RWPE1 (cell line): Measurements from ENCODE around the gene COPZ2.

ENCODE experiments used
- CTCF ChIA-PET: fragments of 350-600 bp; sonication (Branson Sonifier 250); formaldehyde crosslinking; extraction: SDS; loops from one replicate; lab custom pipeline; 2021; lab: Yijun Ruan, JAX
- POLR2A ChIA-PET: fragments of 400-600 bp; formaldehyde crosslinking; extraction: SDS; loops from one replicate; lab custom pipeline; 2020; ENCODE audit warnings: antibody characterized with exemption; ENCODE audit not compliant: low non-redundant PET; lab: Yijun Ruan, JAX
- DNase-seq: peaks from one replicate; pipeline ENCODE4 v3.0.0; 2012; ENCODE audit warnings: low spot score
- H3K27ac ChIP-seq: fragments of 450-650 bp; 2 replicates; pipeline ENCODE4 v1.5.1; 2017
- TF ChIP-seq, protein P1 (sequence below): fragments of 450-650 bp; conservative IDR thresholded peaks from 2 replicates; pipeline ENCODE4 v1.5.1; 2017; ENCODE audit warnings: low read depth, mild to moderate bottlenecking

COPZ2 gene

DNA sequence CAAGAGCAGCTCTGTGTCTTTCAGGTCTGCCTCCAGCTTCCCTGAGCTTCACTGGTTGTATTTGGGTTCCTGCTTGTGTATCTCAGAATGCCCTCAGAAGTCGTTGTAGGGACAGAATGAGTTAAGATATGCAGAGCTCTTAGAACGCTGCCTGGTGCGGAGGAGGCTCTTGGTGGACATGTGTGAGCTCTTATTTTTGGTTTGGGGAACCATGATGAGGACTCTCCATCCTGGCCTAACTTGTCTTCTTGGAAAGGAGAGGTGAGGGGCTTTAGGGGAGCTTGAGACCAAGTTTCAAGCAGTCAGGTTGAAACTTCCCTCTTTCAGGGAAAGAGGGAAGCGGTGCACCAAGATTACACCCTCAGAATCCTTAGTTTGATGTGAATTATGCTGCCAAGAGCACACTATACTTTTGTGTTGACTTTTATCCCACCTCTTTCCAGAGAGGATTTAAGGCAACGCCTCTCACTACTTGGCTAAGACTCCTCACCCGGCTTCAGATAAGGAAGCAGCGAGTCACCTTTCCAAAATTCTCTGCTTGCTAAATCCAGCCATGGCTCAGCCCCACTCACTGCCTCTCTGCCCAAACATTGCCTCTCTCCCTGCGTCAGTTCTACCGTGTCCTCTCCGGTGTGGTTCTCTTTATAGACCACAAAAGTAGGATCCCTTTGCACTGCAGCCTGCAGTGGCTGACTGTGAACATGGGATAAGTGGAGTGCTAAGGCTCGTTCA, 53.9 kb downstream of the COPZ2 start:
- peak overlapping the region; percentile 23 for H3K27ac ChIP-seq
- DNase-seq = no peak
- TF ChIP-seq, protein P1, sequence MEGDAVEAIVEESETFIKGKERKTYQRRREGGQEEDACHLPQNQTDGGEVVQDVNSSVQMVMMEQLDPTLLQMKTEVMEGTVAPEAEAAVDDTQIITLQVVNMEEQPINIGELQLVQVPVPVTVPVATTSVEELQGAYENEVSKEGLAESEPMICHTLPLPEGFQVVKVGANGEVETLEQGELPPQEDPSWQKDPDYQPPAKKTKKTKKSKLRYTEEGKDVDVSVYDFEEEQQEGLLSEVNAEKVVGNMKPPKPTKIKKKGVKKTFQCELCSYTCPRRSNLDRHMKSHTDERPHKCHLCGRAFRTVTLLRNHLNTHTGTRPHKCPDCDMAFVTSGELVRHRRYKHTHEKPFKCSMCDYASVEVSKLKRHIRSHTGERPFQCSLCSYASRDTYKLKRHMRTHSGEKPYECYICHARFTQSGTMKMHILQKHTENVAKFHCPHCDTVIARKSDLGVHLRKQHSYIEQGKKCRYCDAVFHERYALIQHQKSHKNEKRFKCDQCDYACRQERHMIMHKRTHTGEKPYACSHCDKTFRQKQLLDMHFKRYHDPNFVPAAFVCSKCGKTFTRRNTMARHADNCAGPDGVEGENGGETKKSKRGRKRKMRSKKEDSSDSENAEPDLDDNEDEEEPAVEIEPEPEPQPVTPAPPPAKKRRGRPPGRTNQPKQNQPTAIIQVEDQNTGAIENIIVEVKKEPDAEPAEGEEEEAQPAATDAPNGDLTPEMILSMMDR = no peak
- CTCF ChIA-PET = interaction anchor here (0.5 kb wide), 1 partner anchor 1805 kb away, joined by 3 read pairs; the partner anchor contains the start of gene KAT7
- POLR2A ChIA-PET = no interaction called here

DNA sequence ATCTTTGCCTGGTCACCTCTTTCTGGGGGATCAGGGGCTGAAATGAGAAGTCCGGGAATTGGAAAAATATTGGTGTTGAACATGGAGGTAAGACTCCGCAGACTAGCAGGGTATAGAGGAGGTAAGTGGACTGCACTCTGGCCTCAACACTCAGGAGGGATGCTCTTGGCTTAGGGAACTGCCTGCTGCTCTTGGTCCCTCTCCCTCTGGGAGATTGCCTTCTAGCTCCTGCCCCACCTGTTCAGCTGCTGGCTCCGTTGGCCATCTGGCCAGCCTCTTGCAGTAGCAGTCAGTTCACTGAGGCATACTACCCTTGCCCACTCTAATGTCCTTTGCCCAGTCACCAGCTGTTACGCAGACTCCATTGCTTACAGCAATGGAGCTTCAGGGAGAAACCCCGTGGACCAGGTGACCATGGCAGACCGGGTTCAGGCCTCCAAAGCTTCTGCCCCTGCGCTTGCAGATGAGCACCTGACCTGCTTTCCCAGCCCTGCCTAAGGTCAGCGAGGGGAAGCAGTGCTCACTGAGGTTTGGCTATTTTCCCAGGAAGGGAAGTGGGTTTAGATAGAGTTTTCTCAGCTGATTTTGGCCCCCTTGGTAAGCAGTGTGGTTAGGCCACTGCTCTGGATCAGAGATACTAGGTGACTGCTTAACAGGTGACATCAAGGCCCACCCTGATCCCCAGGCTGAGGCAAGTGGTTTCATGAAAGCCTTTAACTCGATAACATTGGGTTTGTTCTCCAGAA, 54.8 kb downstream of the COPZ2 start:
- TF ChIP-seq, protein P1 = no peak
- peak overlapping the region; percentile 11 for H3K27ac ChIP-seq
- no peak for DNase-seq
- CTCF ChIA-PET = interaction anchor here (0.5 to 0.7 kb wide), 2 partner anchors 20 to 1805 kb away, joined by 3 read pairs; partner anchors contain the start of gene KAT7
- POLR2A ChIA-PET = no interaction called here

DNA sequence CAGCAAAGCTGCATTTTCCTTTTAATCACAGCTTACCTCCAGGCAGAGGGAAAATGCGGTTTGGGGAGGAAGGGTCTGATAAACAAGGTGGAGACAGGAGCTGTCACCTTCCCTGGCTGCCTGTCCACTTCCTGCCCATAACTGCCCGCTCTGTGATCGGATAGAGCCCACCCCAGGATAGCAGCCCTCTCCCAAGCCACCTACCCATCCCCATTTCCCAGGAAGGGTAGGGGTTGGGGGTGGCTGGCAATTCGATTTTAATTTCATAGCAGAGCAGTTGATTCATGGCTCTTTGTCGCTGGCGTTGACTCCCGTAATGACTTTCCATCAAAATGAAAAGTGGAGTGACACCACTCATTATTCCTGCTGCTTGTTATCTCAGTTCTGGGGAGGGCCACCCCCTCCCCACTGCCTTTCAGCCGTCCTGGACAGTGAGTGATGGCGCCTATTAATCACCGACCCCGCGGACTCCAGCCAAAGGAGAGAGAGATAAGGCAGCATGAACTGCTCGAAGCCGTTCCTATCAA, 55.4 kb downstream of the COPZ2 start:
- ChIA-PET CTCF (interaction anchor here (0.7 to 1.0 kb wide), 3 partner anchors 20 to 98 kb away, joined by 3 read pairs; no protein-coding TSS in a partner anchor), POLR2A (no interaction called here)
- TF ChIP-seq, protein P1 = no peak
- peak overlapping the region; percentile 2; the same call in 1 of the 2 replicates for H3K27ac ChIP-seq
- DNase-seq = no peak

DNA sequence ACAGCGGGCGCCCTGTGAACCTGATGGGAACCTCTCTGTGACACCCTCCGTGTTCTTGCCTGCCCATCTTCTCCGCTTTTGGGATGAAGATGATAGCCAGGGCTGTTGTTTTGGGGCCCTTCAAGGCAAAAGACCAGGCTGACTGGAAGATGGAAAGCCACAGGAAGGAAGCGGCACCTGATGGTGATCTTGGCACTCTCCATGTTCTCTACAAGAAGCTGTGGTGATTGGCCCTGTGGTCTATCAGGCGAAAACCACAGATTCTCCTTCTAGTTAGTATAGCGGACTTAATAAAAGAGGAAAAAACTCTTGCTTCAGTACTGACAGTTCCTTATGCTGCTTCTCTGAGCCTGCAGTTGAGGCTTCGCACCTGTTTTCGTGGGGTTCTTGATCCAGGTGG, 56.1 kb downstream of the COPZ2 start:
- DNase-seq = no peak
- CTCF ChIA-PET = interaction anchor here (0.8 to 1.0 kb wide), 2 partner anchors 34 to 99 kb away, joined by 3 read pairs; no protein-coding TSS in a partner anchor
- no peak overlapping the region for H3K27ac ChIP-seq
- POLR2A ChIA-PET = no interaction called here
- TF ChIP-seq, protein P1 = no peak

DNA sequence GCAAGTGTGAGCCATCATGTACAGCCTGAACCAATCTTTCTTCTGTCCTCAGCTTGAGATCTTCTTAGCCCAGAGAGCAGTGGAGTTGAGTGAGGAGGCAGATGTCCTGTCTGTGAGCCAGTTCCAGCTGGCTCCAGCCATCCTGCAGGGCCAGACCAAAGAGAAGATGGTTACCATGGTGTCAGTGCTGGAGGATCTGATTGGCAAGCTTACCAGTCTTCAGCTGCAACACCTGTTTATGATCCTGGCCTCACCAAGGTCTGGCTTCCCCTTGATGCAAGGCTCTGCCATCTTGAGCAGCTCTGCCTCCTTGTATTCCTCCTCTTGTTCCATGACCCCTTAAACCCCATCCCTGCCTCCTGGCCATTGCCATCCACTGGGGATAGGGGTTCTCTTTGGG, 57.1 kb downstream of the COPZ2 start:
- no peak for DNase-seq
- H3K27ac ChIP-seq = no peak overlapping the region
- CTCF ChIA-PET = interaction anchor here (0.7 to 0.8 kb wide), 2 partner anchors 9 to 31 kb away, joined by 3 to 4 read pairs; no protein-coding TSS in a partner anchor
- TF ChIP-seq, protein P1 = no peak
- POLR2A ChIA-PET = no interaction called here

DNA sequence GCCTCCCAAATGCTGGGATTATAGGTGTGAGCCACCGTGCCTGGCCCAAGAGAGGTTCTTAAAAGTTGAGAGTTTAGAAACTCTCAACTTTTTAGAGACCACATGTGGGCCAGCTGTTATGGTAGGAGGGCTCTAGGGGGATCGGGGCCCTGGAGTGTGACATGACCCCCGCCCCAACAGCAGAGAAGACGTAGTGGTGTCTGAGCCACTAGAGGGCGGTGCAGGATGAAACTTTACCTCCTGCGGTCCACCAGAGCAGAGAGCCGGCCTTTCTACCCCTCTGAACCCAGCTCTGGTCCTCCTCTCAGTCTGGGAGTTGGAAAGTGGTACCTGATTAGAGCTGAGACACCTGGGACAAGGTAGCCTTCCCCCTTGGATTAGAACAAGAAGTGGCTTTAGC, 59.3 kb downstream of the COPZ2 start:
- DNase-seq = peak; percentile 64

More for the DNA sequence above, 59.3 kb downstream of the COPZ2 start:
- ChIA-PET CTCF (interaction anchor here (0.6 to 1.7 kb wide), 7 partner anchors 11 to 200 kb away, joined by 3 to 11 read pairs (median 3); partner anchors contain the start of genes PRR15L and SP2), POLR2A (interaction anchor here (0.7 kb wide), 1 partner anchor 71 kb away, joined by 9 read pairs; no protein-coding TSS in a partner anchor)
- TF ChIP-seq, protein P1 = peak; percentile 77
- H3K27ac ChIP-seq = no peak overlapping the region
